Activated CD4-positive, alpha-beta T cell treated with anti-CD3 and anti-CD28 coated beads for 36 hours (primary cell): ENCODE data around the gene CTIF. TPM values are rescaled to one million over a fixed set of nuclear protein-coding genes. Genes with fewer than 3 reads are reported as not detected.
A peak's percentile ranks its signal among the peaks of the same experiment; 100 is the strongest.

Source experiments
- ATAC-seq: fragments of 200-7000 bp; cut with Tn5 transposase; one replicate; pipeline ENCODE4 v1.10.0; 2021; ENCODE audit warnings: mild to moderate bottlenecking, moderate library complexity
- CTCF ChIA-PET: fragments of 350-600 bp; sonication (Branson Sonifier 250); formaldehyde crosslinking; loops from one replicate; lab custom pipeline; 2021; ENCODE audit warnings: antibody characterized with exemption; lab: Charles Lee
- POLR2A ChIA-PET: fragments of 350-600 bp; sonication (Branson Sonifier 250); formaldehyde crosslinking; loops from one replicate; lab custom pipeline; 2021; ENCODE audit warnings: antibody characterized with exemption, inconsistent platforms; lab: Charles Lee
- DNase-seq: peaks from one replicate; pipeline ENCODE4 v3.0.0-alpha.2; 2020
- H3K27ac Mint-ChIP-seq: one replicate; pipeline ENCODE4 v1.8.0; 2021; ENCODE audit warnings: mixed read lengths
- H3K27me3 Mint-ChIP-seq: one replicate; pipeline ENCODE4 v1.8.0; 2021; ENCODE audit warnings: mixed read lengths
- H3K36me3 Mint-ChIP-seq: one replicate; pipeline ENCODE4 v1.8.0; 2021; ENCODE audit warnings: low read depth, mixed read lengths
- H3K4me1 Mint-ChIP-seq: one replicate; pipeline ENCODE4 v1.8.0; 2021; ENCODE audit warnings: mixed read lengths
- H3K4me3 Mint-ChIP-seq: one replicate; pipeline ENCODE4 v1.8.0; 2021; ENCODE audit warnings: mild to moderate bottlenecking, moderate library complexity, mixed read lengths
- H3K9me3 Mint-ChIP-seq: one replicate; pipeline ENCODE4 v1.8.0; 2021; ENCODE audit warnings: low read depth, mixed read lengths
- intact Hi-C, 2 experiments: fragments of 100-400 bp; cut with DNase I in 1 of 2; cut with micrococcal nuclease in 1 of 2; formaldehyde crosslinking; loops; one replicate each; pipeline versions ENCODE4 v1.14.2 to v1.15.1; 2022 to 2024; cut with DNase I, micrococcal nuclease
- total RNA-seq, 2 experiments: library from RNA; stranded (reverse); gene quantifications; one replicate each; pipeline ENCODE4 v1.2.3, GENCODE V29; 2021

Gene CTIF
- total RNA-seq, 2 experiments from 2014 or later: 4.5 to 5.3 TPM

GRCh38 chr18:48634491-48634890, 95.7 kb downstream of the CTIF start:
- Mint-ChIP-seq H3K27ac (no peak overlapping the region), H3K4me3 (no peak overlapping the region), H3K4me1 (no peaks in the 10 kb centered on the region), H3K9me3 (no peaks in the 10 kb centered on the region), H3K36me3 (no peaks in the 10 kb centered on the region), H3K27me3 (no peaks in the 10 kb centered on the region)
- ChIA-PET CTCF (no interaction called here), POLR2A (no interaction called here)
- ATAC-seq (no peak), DNase-seq (no peak)
- intact Hi-C loops: no loop called here

DNA sequence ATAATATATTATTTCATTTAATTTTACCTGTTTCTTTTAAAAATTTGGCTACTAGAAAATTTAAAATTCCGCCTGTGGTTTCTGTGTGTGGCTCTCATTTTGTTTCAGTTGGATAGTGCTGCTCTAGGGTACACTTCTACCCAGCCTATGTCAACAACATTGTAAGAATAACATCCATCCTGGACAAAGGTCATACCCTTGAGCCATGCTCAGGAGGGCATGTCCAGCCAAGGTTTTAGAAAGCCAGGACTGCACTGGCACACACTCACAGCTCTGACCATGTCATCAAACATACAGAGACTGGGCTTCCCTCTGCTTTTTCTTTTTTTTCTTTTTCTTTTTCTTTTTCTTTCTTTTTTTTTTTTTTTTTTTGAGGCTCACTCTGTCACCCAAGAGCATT, 96.1 kb downstream of the CTIF start:
- H3K27me3 Mint-ChIP-seq: no peaks in the 10 kb centered on the region
- no peaks in the 10 kb centered on the region for H3K36me3 Mint-ChIP-seq
- H3K9me3 Mint-ChIP-seq: no peaks in the 10 kb centered on the region
- CTCF ChIA-PET: interaction anchor here (0.6 kb wide), 1 partner anchor 665 kb away, joined by 3 read pairs; no protein-coding TSS in a partner anchor
- no peak for ATAC-seq
- intact Hi-C loops: no loop called here
- DNase-seq: no peak
- no peak overlapping the region for H3K4me3 Mint-ChIP-seq
- POLR2A ChIA-PET: no interaction called here
- H3K27ac Mint-ChIP-seq: no peak overlapping the region
- H3K4me1 Mint-ChIP-seq: no peaks in the 10 kb centered on the region

GRCh38 chr18:48635806-48636205, 97.0 kb downstream of the CTIF start:
- H3K4me1 Mint-ChIP-seq: no peaks in the 10 kb centered on the region
- no peak for ATAC-seq
- DNase-seq: no peak
- intact Hi-C loops: no loop called here
- H3K36me3 Mint-ChIP-seq: no peaks in the 10 kb centered on the region
- ChIA-PET POLR2A (no interaction called here), CTCF (interaction anchor here (0.6 kb wide), 1 partner anchor 82 kb away, joined by 3 read pairs; no protein-coding TSS in a partner anchor)
- no peaks in the 10 kb centered on the region for H3K27me3 Mint-ChIP-seq
- no peak overlapping the region for H3K4me3 Mint-ChIP-seq
- H3K9me3 Mint-ChIP-seq: no peaks in the 10 kb centered on the region
- H3K27ac Mint-ChIP-seq: no peak overlapping the region

GRCh38 chr18:48636436-48636835, 97.6 kb downstream of the CTIF start:
- POLR2A ChIA-PET: no interaction called here
- ATAC-seq: no peak
- H3K4me3 Mint-ChIP-seq: no peak overlapping the region

GRCh38 chr18:48637081-48637990, 98.5 kb downstream of the CTIF start:
- ATAC-seq (no peak), DNase-seq (no peak)
- POLR2A ChIA-PET: no interaction called here
- CTCF ChIA-PET: interaction anchor here (2.0 kb wide), 1 partner anchor 161 kb away, joined by 7 read pairs; no protein-coding TSS in a partner anchor
- intact Hi-C loops: no loop called here
- Mint-ChIP-seq H3K27me3 (peaks cover 2% of the 10 kb centered on the region), H3K4me1 (no peaks in the 10 kb centered on the region), H3K4me3 (no peak overlapping the region), H3K27ac (no peak overlapping the region), H3K9me3 (peaks cover 2% of the 10 kb centered on the region), H3K36me3 (no peaks in the 10 kb centered on the region)

More at GRCh38 chr18:48636436-48636835, 97.6 kb downstream of the CTIF start:
- no peaks in the 10 kb centered on the region for H3K4me1 Mint-ChIP-seq
- H3K36me3 Mint-ChIP-seq: no peaks in the 10 kb centered on the region
- no peak for DNase-seq
- H3K27ac Mint-ChIP-seq: no peak overlapping the region
- CTCF ChIA-PET: interaction anchor here (0.6 to 2.0 kb wide), 2 partner anchors 83 to 161 kb away, joined by 3 to 7 read pairs; no protein-coding TSS in a partner anchor
- H3K9me3 Mint-ChIP-seq: no peaks in the 10 kb centered on the region
- intact Hi-C loops: no loop called here
- H3K27me3 Mint-ChIP-seq: no peaks in the 10 kb centered on the region

GRCh38 chr18:48638451-48638850, 99.6 kb downstream of the CTIF start:
- Mint-ChIP-seq H3K27ac (no peak overlapping the region), H3K27me3 (peaks cover 2% of the 10 kb centered on the region), H3K9me3 (peaks cover 2% of the 10 kb centered on the region), H3K36me3 (no peaks in the 10 kb centered on the region), H3K4me3 (no peak overlapping the region), H3K4me1 (no peaks in the 10 kb centered on the region)
- ATAC-seq: no peak
- ChIA-PET POLR2A (no interaction called here), CTCF (no interaction called here)
- intact Hi-C loops: no loop called here
- no peak for DNase-seq

DNA sequence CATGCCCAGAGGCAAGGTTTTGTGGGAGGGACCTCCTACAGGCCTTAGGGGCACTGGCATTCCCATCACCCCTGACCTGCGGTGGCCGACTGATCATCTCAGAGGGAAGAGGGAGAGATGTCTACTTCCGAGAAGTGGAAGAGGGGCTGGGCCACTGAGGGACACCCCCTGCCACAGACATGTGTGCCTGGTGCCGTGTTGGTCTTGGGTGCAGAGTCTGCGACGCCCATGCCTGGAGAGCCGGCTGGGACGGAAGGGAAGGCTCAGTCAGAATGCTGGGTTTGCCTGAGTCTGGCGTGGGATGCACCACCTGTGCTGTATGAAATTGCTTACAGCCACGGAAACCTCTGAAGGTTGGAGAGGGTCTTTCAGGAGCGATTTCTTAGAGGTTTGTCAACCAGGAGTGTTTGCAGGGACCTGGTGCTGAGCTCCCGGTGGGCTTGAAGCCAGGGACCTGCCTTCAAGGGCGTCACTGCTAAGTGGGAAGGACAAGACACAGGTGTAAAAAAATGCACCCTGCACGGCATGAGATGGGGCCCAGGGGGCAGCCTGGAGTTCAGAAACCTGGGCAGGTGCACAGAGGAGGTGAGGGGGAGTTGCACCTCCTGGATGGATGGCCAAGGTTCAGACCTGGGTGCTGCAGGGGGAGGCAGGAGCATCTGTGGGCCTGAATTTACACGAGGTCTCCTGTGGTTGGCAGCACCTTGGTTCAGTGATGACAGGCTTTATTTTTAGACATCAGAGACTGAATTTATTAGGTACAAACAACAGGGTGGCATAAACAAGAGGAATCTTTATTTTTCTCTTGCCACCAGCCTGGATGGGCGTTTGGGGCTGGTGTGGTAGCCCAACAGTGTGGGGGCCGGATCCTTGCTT, 100.3 kb downstream of the CTIF start:
- Mint-ChIP-seq H3K36me3 (no peaks in the 10 kb centered on the region), H3K27ac (no peak overlapping the region), H3K4me1 (no peaks in the 10 kb centered on the region), H3K9me3 (peaks cover 2% of the 10 kb centered on the region), H3K4me3 (no peak overlapping the region), H3K27me3 (peaks cover 2% of the 10 kb centered on the region)
- no peak for ATAC-seq
- DNase-seq: no peak
- intact Hi-C loops: no loop called here
- ChIA-PET POLR2A (no interaction called here), CTCF (interaction anchor here (1.2 kb wide), 1 partner anchor 60 kb away, joined by 3 read pairs; no protein-coding TSS in a partner anchor)

- no peaks in the 10 kb centered on the region for H3K36me3 Mint-ChIP-seq
- POLR2A ChIA-PET: no interaction called here
- H3K4me1 Mint-ChIP-seq: no peaks in the 10 kb centered on the region
- DNase-seq (peak; percentile 11), ATAC-seq (no peak)
- no peak overlapping the region for H3K4me3 Mint-ChIP-seq
- H3K9me3 Mint-ChIP-seq: peaks cover 2% of the 10 kb centered on the region
- H3K27me3 Mint-ChIP-seq: peaks cover 2% of the 10 kb centered on the region
- CTCF ChIA-PET: interaction anchor here (0.6 to 1.2 kb wide), 3 partner anchors 8 to 896 kb away, joined by 3 to 4 read pairs (median 3); no protein-coding TSS in a partner anchor
- H3K27ac Mint-ChIP-seq: no peak overlapping the region
- intact Hi-C loops: no loop called here
Measured at GRCh38 chr18:48639772-48640432, 101.1 kb downstream of the CTIF start.

GRCh38 chr18:48640566-48641270, 101.9 kb downstream of the CTIF start:
- Mint-ChIP-seq H3K27me3 (peaks cover 2% of the 10 kb centered on the region), H3K4me1 (no peaks in the 10 kb centered on the region), H3K27ac (no peak overlapping the region), H3K36me3 (no peaks in the 10 kb centered on the region), H3K4me3 (no peak overlapping the region), H3K9me3 (peaks cover 2% of the 10 kb centered on the region)
- ATAC-seq (no peak), DNase-seq (no peak)
- intact Hi-C loops: no loop called here
- POLR2A ChIA-PET: no interaction called here
- CTCF ChIA-PET: interaction anchor here (0.6 to 0.9 kb wide), 2 partner anchors 10 to 896 kb away, joined by 3 to 4 read pairs; no protein-coding TSS in a partner anchor

DNA sequence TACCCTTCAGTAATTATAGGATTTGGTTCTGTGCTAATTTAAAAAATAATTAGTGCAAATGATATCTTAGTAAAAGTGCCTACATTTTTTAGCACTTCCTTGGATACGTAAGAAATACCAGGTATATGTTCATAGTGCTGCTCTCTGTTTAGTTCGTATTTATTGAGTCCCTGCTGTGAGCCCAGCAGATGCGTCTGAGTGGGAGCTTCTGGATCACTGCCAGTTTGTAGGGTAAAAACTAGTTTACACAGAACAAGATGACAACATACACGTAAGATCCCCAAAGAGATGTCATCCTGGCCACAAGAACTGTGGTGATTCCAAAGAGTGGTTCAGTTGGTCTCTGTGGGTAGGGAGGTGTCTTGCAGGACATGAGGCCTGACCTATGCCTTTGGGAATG, 103.2 kb downstream of the CTIF start:
- peaks cover 2% of the 10 kb centered on the region for H3K9me3 Mint-ChIP-seq
- H3K4me3 Mint-ChIP-seq: no peak overlapping the region
- ATAC-seq: no peak
- CTCF ChIA-PET: no interaction called here
- H3K4me1 Mint-ChIP-seq: no peaks in the 10 kb centered on the region
- POLR2A ChIA-PET: interaction anchor here (0.7 kb wide), 1 partner anchor 402 kb away, joined by 5 read pairs; no protein-coding TSS in a partner anchor
- H3K27me3 Mint-ChIP-seq: peaks cover 2% of the 10 kb centered on the region
- no peak for DNase-seq
- intact Hi-C loops: no loop called here
- no peak overlapping the region for H3K27ac Mint-ChIP-seq
- no peaks in the 10 kb centered on the region for H3K36me3 Mint-ChIP-seq
